Thoracic aorta (tissue), 2 donors: ENCODE results near the gene LCN6. TPM values are rescaled to one million over a fixed set of nuclear protein-coding genes. Genes with fewer than 3 reads are reported as not detected.
"Not testable (repeated sequence)": the region's sequence is repeated elsewhere in the genome, so short reads cannot be mapped to it uniquely, and the experiment has no call there.

Experiments used
- ATAC-seq: fragments of 150-250 bp; one replicate; pipeline ENCODE4 v1.8.0; 2017; ENCODE audit warnings: low read depth; ENCODE audit not compliant: insufficient number of reproducible peaks, low FRiP score
- DNase-seq: peaks from one replicate; pipeline ENCODE4 v3.0.0-alpha.2; 2020; ENCODE audit warnings: low spot score
- H3K27ac ChIP-seq, 2 donors: fragments of 200-600 bp; sonication (generic); 1 replicate in 1 of 2; 2 replicates in 1 of 2; pipeline ENCODE4 v1.5.1; 2016; ENCODE audit warnings: mild to moderate bottlenecking in 2 of 2, moderate library complexity in 2 of 2
- H3K27me3 ChIP-seq: fragments of 200-600 bp; sonication (generic); replicated peaks from 2 replicates; pipeline ENCODE4 v1.6.0; 2016; ENCODE audit warnings: mild to moderate bottlenecking; ENCODE audit not compliant: insufficient read depth
- H3K36me3 ChIP-seq: fragments of 200-600 bp; sonication (generic); one replicate; pipeline ENCODE4 v1.5.1; 2016
- H3K4me1 ChIP-seq, 2 donors: fragments of 200-600 bp; sonication (generic); 1 replicate in 1 of 2; 2 replicates in 1 of 2; pipeline versions ENCODE4 v1.5.1 to v1.6.0; 2016; ENCODE audit warnings: low read depth in 2 of 2, mild to moderate bottlenecking in 1 of 2; ENCODE audit not compliant: control insufficient read depth in 1 of 2
- H3K4me3 ChIP-seq: fragments of 200-600 bp; sonication (generic); 2 replicates; pipeline ENCODE4 v1.5.1; 2016; ENCODE audit warnings: mild to moderate bottlenecking
- H3K9me3 ChIP-seq: fragments of 200-600 bp; sonication (generic); 2 replicates; pipeline ENCODE4 v1.5.1; 2016
- CTCF ChIP-seq: fragments of 200-600 bp; sonication (generic); IDR thresholded peaks from one replicate; pipeline ENCODE4 v1.5.1; 2019; ENCODE audit warnings: antibody characterized with exemption
- total RNA-seq, 2 donors: library from RNA; depleted of rRNA; stranded (reverse); fragments of >200 nt; gene quantifications; one replicate each; pipeline versions ENCODE4 v1.1.0 to v1.2.3, GENCODE V29; 2016

LCN6 gene
- total RNA-seq, 2 donors from 2014 or later = 4.5 to 25.3 TPM

- DNase-seq (no peak), ATAC-seq (no peak)
- Histone ChIP-seq H3K9me3 (peaks cover 6% of the 10 kb centered on the region), H3K27ac (no peak overlapping the region), H3K4me3 (no peak overlapping the region), H3K36me3 (no peaks in the 10 kb centered on the region), H3K4me1 (no peaks in the 10 kb centered on the region), H3K27me3 (no peaks in the 10 kb centered on the region)
- TF ChIP-seq CTCF = peak; percentile 47
Observed at GRCh38 chr9:136769710-136770191, 21.4 kb upstream of the LCN6 start.

DNA sequence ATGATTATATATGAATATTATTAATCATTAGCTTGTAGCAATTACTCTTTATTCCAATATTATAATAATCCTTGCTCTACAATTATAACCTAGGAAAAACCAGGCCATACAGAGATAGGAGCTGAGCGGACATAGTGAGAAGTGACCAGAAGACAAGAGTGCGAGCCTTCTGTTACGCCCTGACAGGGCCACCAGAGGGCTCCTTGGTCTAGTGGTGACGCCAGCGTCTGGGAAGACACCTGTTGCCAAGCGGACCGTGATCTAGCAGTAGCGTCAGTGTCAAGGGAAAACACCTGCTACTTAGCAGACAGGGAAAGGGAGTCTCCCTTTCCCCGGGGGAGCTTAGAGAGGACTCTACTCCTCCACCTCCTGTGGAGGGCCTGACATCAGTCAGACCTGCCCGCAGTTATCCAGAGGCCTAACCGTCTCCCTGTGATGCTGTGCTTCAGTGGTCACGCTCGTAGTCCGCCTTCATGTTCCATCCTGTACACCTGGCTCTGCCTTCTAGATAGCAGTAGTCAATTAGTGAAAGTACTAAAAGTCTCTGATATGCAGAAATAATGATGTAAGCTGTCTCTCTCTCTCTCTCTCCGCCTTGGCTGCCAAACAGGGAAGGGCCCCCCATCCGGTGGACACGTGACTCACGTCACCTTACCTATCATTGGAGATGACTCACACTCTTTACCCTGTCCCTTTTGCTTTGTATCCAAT lies 18.2 kb upstream of the LCN6 start:
- H3K36me3 ChIP-seq, H3K9me3 ChIP-seq, ATAC-seq, H3K27me3 ChIP-seq, H3K4me3 ChIP-seq, DNase-seq, H3K4me1 ChIP-seq, H3K27ac ChIP-seq: not testable (repeated sequence)
- TF ChIP-seq CTCF = peak; percentile 14

DNA sequence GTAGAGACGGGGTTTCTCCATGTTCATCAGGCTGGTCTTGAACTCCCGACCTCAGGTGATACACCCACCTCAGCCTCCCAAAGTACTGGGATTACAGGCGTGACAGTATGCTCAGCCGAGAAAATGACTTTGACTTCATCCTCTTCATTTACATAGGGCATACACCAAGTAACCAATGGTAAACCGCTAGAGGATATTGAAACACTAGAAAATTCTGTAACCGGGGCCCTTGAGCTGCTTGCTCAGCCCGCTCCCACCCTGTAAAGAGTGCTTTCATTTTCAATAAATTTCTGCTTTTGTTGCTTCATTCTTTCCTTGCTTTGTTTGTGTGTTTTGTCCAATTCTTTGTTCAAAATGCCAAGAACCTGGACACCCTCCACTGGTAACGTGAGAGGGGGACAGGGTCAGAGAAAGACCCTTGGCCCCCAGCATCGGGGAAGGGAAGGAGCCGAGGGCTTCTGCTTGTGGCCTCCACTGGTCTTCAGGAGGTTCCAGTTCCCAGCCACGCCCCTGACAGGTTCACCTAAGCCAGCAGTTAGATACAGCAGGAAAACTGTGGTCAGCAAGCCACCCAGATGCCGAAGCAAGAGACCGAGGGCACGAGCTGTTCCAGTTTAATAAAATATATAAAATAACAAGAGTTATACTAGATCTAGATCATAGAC lies 17.6 kb upstream of the LCN6 start:
- not testable (repeated sequence) for ATAC-seq, H3K36me3 ChIP-seq, H3K27ac ChIP-seq, H3K9me3 ChIP-seq, H3K27me3 ChIP-seq, H3K4me3 ChIP-seq, DNase-seq, H3K4me1 ChIP-seq

- Histone ChIP-seq H3K27ac (no peak overlapping the region), H3K27me3 (no peaks in the 10 kb centered on the region), H3K36me3 (no peaks in the 10 kb centered on the region), H3K9me3 (no peaks in the 10 kb centered on the region), H3K4me3 (no peak overlapping the region), H3K4me1 (no peaks in the 10 kb centered on the region)
- DNase-seq (no peak), ATAC-seq (no peak)
- no peak for TF ChIP-seq CTCF
Observed at GRCh38 chr9:136765041-136765440, 16.7 kb upstream of the LCN6 start.

- no peaks in the 10 kb centered on the region for H3K27me3 ChIP-seq
- DNase-seq (no peak), ATAC-seq (no peak)
Observed at GRCh38 chr9:136764301-136764891, 16.1 kb upstream of the LCN6 start, which contains the start of gene LCN15. Gene LCN15, minus strand, starts transcription at chr9:136764518. Its CDS starts 30 bp downstream, at chr9:136764488.

More at GRCh38 chr9:136764301-136764891, 16.1 kb upstream of the LCN6 start, which contains the start of gene LCN15:
- H3K27ac ChIP-seq = no peak within 1 kb of the TSS
- H3K36me3 ChIP-seq = no peaks in the 10 kb centered on the region
- no peak for TF ChIP-seq CTCF
- H3K9me3 ChIP-seq = no peaks in the 10 kb centered on the region
- H3K4me1 ChIP-seq = no peaks in the 10 kb centered on the region
- H3K4me3 ChIP-seq = no peak within 1 kb of the TSS
